Esophagus muscularis mucosa (tissue), 4 donors: ENCODE results near the gene NDST1.

Experiments used
- CTCF ChIP-seq, 3 experiments: fragments of 200-600 bp in 2 of 3; fragments of 450-650 bp in 1 of 3; sonication (generic) in 2 of 3; IDR thresholded peaks; one replicate each; pipeline ENCODE4 v1.5.1; 2017 to 2019; ENCODE audit warnings: antibody characterized with exemption in 3 of 3, mild to moderate bottlenecking in 2 of 3, moderate library complexity in 1 of 3
- EP300 ChIP-seq: sonication (generic); formaldehyde crosslinking; IDR thresholded peaks from one replicate; pipeline ENCODE4 v1.6.1; 2017; ENCODE audit warnings: antibody characterized with exemption
- POLR2A ChIP-seq: fragments of 450-650 bp; IDR thresholded peaks from one replicate; pipeline ENCODE4 v1.6.1; 2017; ENCODE audit warnings: antibody characterized with exemption, moderate library complexity, mild to moderate bottlenecking, low read depth
- POLR2AphosphoS5 ChIP-seq, 2 donors: sonication (generic); formaldehyde crosslinking; IDR thresholded peaks; one replicate each; pipeline ENCODE4 v1.6.1; 2017; ENCODE audit warnings: antibody characterized with exemption in 2 of 2

GRCh38 chr5:150583541-150584225 is 75.8 kb downstream of the NDST1 start:
- no peak for TF ChIP-seq CTCF (IDR thresholded peaks at IDR 0.05)
- no peak for TF ChIP-seq POLR2AphosphoS5 (IDR thresholded peaks at IDR 0.05)
- no peak for TF ChIP-seq POLR2A
- TF ChIP-seq EP300: no peak
